Parathyroid adenoma (tissue), 2 donors: ENCODE results near the gene CYTH4.

Experiments
- H2AFZ ChIP-seq: fragments of 300-600 bp; sonication (generic); one replicate; pipeline ENCODE4 v1.7.0; 2017; ENCODE audit warnings: antibody characterized with exemption, mild to moderate bottlenecking
- H3K27ac ChIP-seq: fragments of 300-600 bp; sonication (generic); one replicate; pipeline ENCODE4 v1.7.0; 2017
- H3K27me3 ChIP-seq: fragments of 300-600 bp; sonication (generic); one replicate; pipeline ENCODE4 v1.7.0; 2017; ENCODE audit warnings: low read length; ENCODE audit not compliant: control insufficient read depth, insufficient read depth
- H3K36me3 ChIP-seq: fragments of 300-600 bp; sonication (generic); one replicate; pipeline ENCODE4 v1.7.0; 2017; ENCODE audit warnings: low read length; ENCODE audit not compliant: control insufficient read depth, insufficient read depth
- H3K4me1 ChIP-seq: fragments of 300-600 bp; sonication (generic); one replicate; pipeline ENCODE4 v1.7.0; 2017; ENCODE audit warnings: control low read depth
- H3K4me2 ChIP-seq: fragments of 300-600 bp; sonication (generic); one replicate; pipeline ENCODE4 v1.7.0; 2017; ENCODE audit warnings: low read length
- H3K4me3 ChIP-seq: fragments of 300-600 bp; sonication (generic); one replicate; pipeline ENCODE4 v1.7.0; 2017; ENCODE audit warnings: low read depth, low read length
- H3K79me2 ChIP-seq: fragments of 300-600 bp; sonication (generic); one replicate; pipeline ENCODE4 v1.7.0; 2017; ENCODE audit warnings: control low read depth
- H3K9ac ChIP-seq: fragments of 300-600 bp; sonication (generic); one replicate; pipeline ENCODE4 v1.7.0; 2017; ENCODE audit warnings: mild to moderate bottlenecking
- H3K9me3 ChIP-seq: fragments of 300-600 bp; sonication (generic); one replicate; pipeline ENCODE4 v1.7.0; 2017; ENCODE audit warnings: low read length; ENCODE audit not compliant: control insufficient read depth
- CTCF ChIP-seq: fragments of 300-600 bp; sonication (generic); IDR thresholded peaks from one replicate; pipeline ENCODE4 v1.7.0; 2017; ENCODE audit warnings: antibody characterized with exemption, mild to moderate bottlenecking
- donor health status: primary hyperparathyroidism.

CYTH4 gene

GRCh38 chr22:37291559-37292298 is 9.4 kb downstream of the CYTH4 start:
- no peak overlapping the region for H3K4me3 ChIP-seq
- no peaks in the 10 kb centered on the region for H3K79me2 ChIP-seq
- H3K4me1 ChIP-seq = no peaks in the 10 kb centered on the region
- TF ChIP-seq CTCF = no peak
- no peaks in the 10 kb centered on the region for H3K27me3 ChIP-seq
- H3K4me2 ChIP-seq = no peak overlapping the region
- H2AFZ ChIP-seq = no peak overlapping the region
- H3K9me3 ChIP-seq = no peaks in the 10 kb centered on the region
- no peak overlapping the region for H3K9ac ChIP-seq
- H3K27ac ChIP-seq = no peak overlapping the region
- no peaks in the 10 kb centered on the region for H3K36me3 ChIP-seq

GRCh38 chr22:37292641-37293040 is 10.3 kb downstream of the CYTH4 start:
- Histone ChIP-seq H3K9me3 (no peaks in the 10 kb centered on the region), H3K27me3 (no peaks in the 10 kb centered on the region), H3K4me1 (no peaks in the 10 kb centered on the region), H3K4me2 (no peak overlapping the region), H3K4me3 (no peak overlapping the region), H3K9ac (no peak overlapping the region), H2AFZ (no peak overlapping the region), H3K27ac (no peak overlapping the region), H3K36me3 (no peaks in the 10 kb centered on the region), H3K79me2 (no peaks in the 10 kb centered on the region)
- no peak for TF ChIP-seq CTCF

GRCh38 chr22:37293172-37293571 is 10.9 kb downstream of the CYTH4 start:
- TF ChIP-seq CTCF = no peak
- H3K36me3 ChIP-seq = no peaks in the 10 kb centered on the region
- no peak overlapping the region for H3K4me2 ChIP-seq
- no peak overlapping the region for H3K4me3 ChIP-seq
- no peaks in the 10 kb centered on the region for H3K79me2 ChIP-seq
- H3K9ac ChIP-seq = no peak overlapping the region
- H2AFZ ChIP-seq = no peak overlapping the region
- no peaks in the 10 kb centered on the region for H3K9me3 ChIP-seq
- H3K27me3 ChIP-seq = no peaks in the 10 kb centered on the region
- H3K4me1 ChIP-seq = no peaks in the 10 kb centered on the region
- no peak overlapping the region for H3K27ac ChIP-seq

GRCh38 chr22:37294747-37295146 is 12.4 kb downstream of the CYTH4 start:
- H3K27ac ChIP-seq = no peak overlapping the region
- H2AFZ ChIP-seq = no peak overlapping the region
- no peaks in the 10 kb centered on the region for H3K27me3 ChIP-seq
- H3K4me3 ChIP-seq = no peak overlapping the region
- no peak overlapping the region for H3K9ac ChIP-seq
- H3K4me1 ChIP-seq = no peaks in the 10 kb centered on the region
- no peak for TF ChIP-seq CTCF
- H3K36me3 ChIP-seq = no peaks in the 10 kb centered on the region
- no peaks in the 10 kb centered on the region for H3K79me2 ChIP-seq
- no peak overlapping the region for H3K4me2 ChIP-seq
- no peaks in the 10 kb centered on the region for H3K9me3 ChIP-seq
